ENCODE results near the gene SPATA31E1.

SPATA31E1 gene

DNA sequence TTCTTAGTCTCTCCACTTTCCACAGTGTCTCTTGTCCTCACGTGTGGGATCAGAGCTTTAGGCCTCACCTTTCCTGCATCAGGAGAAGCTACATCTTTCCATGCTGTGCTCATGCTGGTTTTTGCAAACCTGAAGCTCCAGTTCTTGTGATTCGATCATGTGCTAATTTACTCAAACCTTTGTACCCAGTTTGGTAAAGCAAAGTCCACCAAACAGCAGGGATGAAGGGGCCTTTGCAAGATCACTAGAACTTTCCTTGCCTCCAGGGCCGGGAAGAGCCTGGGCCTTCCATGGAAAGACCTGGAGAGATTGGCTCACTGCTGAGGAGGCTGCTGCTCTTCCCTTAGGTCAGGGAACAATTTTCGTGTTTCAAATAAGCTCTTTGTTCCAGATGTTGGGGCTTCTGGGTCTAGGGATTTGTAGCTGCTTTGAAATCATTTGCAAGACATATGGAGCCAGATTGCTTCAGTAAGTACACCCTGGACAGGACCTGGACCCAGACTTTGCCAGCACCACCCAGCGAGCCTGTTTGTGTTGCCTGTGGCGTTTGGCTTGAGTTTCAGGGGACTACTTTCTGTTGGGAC is 18.7 kb upstream of the SPATA31E1 start:
- no peak for DNase-seq (ENCODE audit: low read depth, low spot score)

- no peak for DNase-seq (ENCODE audit: low read depth, low spot score)
Observed at GRCh38 chr9:87864915-87865314, 17.8 kb upstream of the SPATA31E1 start.

DNA sequence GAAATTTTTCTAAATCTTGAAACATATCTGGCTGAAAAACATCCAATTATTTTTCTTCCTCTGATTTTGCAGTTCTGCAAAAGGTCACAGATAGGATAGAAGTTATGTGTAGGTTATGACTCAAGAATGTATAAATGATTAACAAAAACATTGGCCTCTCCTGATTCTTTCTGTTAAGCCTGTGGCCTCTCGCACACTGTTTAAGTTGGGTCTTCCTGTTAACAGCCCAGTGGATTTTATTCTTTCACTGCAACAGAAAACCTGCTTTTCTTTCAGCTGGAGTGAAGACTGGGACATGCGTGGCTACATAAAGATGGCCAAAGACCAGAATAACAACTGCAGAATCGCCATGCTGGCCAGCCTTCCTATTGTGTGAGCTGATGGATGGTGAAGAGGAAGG is 17.1 kb upstream of the SPATA31E1 start:
- DNase-seq (ENCODE audit: low read depth, low spot score), result no peak

DNA sequence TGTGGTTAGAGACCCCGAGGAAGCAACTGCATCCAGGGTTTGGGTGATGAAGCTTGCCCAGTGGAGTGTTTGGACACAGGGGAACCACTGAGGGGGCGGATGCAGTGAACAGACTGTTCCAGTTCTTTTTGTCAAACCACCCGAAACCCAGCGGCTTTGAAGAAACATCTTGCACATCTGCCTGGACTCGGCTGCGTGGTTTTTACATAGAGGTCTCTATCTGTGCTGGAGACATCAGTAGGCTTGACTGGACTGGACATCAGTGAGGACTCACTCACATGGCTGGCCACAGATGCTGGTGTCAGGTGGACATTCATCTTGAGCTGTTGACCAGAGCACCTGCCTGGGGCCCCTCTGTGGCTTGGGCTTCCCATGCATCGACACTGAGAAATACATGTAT is 15.3 kb upstream of the SPATA31E1 start:
- DNase-seq (ENCODE audit: low read depth, low spot score), result no peak

DNA sequence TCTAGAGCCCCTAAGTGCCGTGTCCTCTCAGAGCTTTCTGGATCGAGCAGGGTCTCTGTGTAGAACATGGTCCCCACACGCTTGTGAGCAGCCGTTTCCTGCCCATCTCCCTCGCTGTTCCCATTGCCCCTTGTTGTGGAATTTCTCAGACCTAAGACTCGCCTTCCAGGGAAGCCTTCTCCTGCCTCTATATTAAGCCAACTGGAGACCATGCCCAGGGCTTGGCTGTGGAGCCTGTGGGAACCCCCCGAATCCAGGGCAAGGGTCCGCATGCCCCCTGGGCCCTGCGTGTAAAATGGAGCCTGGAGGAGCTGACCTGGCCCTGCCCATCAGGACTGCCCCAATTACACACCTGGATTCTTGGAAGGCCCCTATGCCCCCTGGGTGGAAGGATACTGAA is 14.5 kb upstream of the SPATA31E1 start:
- DNase-seq (ENCODE audit: low read depth, low spot score), result no peak

DNA sequence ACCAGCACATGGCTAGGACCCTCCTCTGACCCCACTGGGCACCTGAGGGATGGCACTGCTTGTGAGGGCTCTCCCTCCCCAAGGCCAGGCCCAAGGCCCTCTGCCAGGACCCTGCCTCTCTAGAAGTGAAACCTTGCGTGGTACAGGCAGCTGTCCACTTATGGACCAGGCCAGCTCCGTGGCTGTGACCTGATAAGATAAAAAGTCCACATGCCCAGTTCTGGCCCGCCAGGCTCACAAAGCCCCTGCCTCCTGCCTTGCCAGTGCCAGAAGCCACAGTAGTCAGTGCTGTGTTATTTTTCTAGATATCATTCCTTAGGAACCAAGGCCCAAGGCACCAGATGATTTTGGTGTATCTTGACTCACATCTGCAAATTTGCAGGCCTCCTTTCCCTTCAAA is 14.0 kb upstream of the SPATA31E1 start:
- DNase-seq (ENCODE audit: low read depth, low spot score), result no peak

- no peak for DNase-seq (ENCODE audit: low read depth, low spot score)
Observed at GRCh38 chr9:87869082-87869481, 13.6 kb upstream of the SPATA31E1 start.

- no peak for DNase-seq (ENCODE audit: low read depth, low spot score)
Observed at GRCh38 chr9:87871425-87872078, 11.1 kb upstream of the SPATA31E1 start.

- peak; percentile 10 for DNase-seq (ENCODE audit: low read depth, low spot score)
Observed at GRCh38 chr9:87872079-87872624, 10.5 kb upstream of the SPATA31E1 start.

DNA sequence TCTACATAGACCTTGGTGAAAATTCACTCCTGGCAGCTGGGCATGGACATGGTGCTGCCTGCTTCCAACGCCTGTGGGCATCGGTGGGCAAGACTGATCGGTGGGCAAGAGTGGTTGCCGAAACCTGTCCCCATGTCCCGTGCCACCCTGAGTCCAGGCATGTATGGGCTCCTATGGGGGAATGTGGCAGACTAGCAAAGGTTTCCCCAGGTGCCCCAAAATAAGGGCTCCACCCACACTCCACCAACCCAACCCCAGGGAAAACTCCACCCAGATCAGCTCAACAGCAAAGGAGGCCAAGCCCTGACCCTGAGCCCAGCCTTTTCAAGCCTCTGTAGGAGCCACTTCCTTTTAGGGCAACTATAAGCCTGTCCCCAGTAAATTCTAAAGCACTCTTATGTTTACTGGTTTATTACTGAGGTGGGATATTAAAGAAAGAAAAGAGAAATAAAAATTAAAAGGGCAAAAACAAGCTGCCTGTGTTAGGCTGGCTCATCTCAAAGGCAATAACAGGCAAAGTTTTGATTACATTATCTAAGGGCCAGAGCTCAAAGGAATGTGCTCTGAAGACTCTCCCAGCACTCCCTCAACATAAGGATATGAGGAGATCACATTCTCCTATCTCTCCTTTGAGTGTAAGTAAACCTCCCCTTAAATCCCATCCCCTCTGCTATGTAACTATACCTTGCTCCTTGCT is 8.9 kb upstream of the SPATA31E1 start:
- no peak for DNase-seq (ENCODE audit: low read depth, low spot score)

DNA sequence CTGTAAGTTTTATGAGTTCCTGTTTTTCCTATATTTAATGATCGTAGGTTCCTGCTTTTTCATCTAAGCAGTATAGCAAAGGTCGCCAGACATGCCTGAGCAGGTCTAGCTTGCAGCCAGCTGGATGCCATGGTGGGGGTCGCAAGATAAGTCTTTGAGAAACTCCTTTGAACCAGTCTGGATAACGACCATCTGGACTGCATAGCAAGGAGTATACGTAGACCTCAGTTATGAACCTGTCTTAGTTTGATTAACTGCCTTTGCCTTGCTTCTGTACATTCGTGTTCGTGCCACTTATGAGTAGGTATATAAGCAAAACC is 8.4 kb upstream of the SPATA31E1 start:
- DNase-seq (ENCODE audit: low read depth, low spot score), result no peak

DNA sequence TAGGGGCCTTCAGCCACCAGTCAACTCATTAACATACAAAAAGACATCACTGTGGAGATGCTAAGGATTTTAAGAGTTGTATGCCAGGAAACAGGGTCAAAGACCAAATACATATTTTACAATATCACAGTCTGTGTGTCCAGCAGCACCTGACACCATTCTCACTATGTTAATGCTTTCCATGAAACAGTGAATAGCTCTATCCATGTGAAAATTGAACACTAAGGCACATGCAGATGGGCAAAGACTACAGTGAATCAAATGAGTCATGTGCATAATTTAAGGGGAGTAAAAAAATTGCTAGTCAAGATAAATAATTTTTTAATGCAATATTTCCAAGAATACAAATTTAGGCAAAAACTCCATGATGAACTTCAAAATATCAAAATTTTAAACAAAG is 7.6 kb upstream of the SPATA31E1 start:
- no peak for DNase-seq (ENCODE audit: low read depth, low spot score)

- no peak for DNase-seq (ENCODE audit: low read depth, low spot score)
Observed at GRCh38 chr9:87875831-87876545, 6.7 kb upstream of the SPATA31E1 start.

DNA sequence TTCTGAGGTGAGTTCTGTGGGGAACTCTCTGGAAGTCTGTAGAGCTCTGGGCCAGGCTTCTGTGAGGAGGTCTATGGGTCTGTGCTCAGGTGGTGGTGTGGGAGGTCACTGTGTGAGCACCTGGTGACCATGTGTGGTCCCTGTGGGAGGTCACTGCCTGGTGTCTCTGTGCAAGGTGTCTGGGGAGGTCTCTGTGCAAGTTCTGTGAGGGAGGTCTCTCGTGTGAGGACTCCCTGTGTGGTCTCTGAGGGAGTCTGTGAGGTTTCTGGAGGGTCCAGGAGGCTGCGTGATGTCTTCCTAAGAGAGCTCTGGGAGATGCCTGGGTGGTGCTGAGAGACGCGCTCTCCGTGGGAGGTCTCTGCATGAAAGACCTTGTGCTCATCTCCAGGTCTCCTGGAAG is 6.0 kb upstream of the SPATA31E1 start:
- DNase-seq (ENCODE audit: low read depth, low spot score), result no peak

DNA sequence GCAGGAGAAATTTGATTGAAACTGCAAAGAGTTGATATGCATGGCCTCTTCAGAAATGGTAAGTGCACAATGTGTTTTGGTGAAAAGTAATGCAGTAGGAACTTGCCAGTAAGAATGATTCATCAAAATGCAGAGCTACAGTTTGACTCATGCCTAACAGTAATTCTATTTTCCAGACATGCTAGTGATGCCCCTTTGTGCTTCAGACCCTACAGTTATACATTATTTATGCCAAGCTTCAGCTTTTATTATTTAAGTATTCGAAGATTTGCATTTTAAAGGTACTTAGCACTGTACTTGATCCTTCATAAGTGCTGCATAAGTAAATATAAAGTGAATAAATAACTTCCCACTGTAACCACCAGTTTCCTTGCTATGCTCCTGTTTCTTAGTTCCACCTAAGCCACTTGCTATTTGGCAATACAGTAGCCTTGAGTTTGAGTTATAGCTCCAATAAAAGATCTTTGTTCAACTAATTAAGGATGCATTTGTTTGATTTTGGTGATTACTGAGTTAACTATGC is 3.6 kb upstream of the SPATA31E1 start:
- DNase-seq (ENCODE audit: low read depth, low spot score), result no peak

- DNase-seq (ENCODE audit: low read depth, low spot score), result no peak
Observed at GRCh38 chr9:87880116-87880515, 2.6 kb upstream of the SPATA31E1 start.

DNA sequence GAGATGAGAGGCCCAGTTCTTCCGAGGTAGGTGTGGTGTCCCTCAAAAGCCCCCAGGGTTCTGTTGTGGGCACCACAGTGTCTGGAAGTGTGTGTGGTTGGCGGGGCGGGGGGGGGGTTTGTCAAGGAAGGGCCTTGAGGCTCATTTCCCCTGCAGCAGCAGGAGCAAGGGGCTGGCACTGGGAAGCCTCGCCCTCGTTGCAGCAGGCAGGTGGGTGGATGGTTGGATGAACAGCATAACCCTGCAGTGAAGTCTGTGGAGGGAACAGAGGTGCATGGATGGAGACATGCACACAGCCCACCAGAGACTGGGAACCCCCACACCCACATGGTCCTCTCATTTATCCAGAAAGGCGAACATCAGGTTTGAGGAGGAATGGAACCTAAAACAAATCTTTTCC is 2.0 kb upstream of the SPATA31E1 start:
- DNase-seq (ENCODE audit: low read depth, low spot score), result no peak

DNA sequence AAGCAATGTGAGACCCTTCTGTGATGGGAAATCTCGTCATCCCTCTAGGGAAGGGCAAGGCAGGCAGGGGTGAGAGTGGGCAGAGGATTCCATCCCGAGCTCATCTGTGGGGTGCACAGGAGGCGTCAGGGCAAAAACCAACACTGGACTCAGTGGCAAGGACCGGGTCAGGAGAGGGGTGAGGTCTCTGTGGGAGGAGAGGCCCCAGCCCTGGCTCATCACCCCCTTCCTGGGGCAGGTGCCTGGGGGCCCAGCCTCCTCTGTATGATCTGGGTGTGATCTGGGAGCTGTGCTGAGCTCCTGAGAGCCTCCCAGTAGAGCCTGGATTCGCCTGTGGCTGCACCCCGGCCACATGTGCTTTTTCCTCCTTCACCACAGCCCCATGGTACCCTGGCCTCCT is 597 bp downstream of the SPATA31E1 start:
- no peak for DNase-seq (ENCODE audit: low read depth, low spot score)

GRCh38 chr9:87883990-87884389 is 1.3 kb downstream of the SPATA31E1 start:
- DNase-seq (ENCODE audit: low read depth, low spot score), result no peak

DNA sequence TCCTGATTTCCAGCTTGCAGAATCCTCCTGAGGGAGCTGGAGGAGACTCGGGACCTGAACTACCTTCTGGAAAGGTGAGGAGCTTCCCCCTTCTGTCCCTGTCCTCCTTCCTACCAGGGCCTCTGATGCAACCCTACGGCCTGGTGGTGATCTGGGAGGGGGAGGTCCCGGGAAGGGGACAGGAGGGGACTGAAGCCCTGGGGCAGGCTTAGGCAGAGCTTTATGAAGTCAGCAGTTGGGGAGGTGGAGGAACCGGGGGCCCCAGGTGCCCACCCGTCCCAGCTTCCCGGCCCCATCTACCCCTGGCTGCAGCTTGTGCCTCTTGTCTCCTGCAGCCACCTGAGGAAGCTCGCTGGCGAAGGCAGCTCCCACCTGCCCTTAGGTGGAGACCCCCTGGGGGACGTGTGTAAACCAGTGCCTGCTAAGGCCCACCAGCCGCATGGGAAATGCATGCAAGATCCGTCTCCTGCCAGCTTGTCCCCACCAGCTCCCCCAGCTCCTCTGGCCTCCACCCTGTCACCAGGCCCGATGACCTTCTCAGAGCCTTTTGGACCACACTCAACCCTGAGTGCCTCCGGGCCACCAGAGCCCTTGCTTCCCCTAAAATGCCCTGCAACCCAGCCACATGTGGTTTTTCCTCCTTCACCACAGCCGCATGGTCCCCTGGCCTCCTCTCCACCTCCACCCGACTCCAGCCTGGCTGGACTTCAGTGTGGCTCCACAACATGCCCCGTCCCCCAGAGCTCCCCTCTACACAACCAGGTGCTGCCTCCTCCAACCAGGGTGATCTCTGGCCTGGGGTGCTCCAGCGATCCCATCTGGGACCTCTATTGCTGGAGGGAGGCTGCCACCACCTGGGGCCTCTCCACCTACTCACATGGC is 2.1 kb downstream of the SPATA31E1 start:
- DNase-seq (ENCODE audit: low read depth, low spot score), result no peak

DNA sequence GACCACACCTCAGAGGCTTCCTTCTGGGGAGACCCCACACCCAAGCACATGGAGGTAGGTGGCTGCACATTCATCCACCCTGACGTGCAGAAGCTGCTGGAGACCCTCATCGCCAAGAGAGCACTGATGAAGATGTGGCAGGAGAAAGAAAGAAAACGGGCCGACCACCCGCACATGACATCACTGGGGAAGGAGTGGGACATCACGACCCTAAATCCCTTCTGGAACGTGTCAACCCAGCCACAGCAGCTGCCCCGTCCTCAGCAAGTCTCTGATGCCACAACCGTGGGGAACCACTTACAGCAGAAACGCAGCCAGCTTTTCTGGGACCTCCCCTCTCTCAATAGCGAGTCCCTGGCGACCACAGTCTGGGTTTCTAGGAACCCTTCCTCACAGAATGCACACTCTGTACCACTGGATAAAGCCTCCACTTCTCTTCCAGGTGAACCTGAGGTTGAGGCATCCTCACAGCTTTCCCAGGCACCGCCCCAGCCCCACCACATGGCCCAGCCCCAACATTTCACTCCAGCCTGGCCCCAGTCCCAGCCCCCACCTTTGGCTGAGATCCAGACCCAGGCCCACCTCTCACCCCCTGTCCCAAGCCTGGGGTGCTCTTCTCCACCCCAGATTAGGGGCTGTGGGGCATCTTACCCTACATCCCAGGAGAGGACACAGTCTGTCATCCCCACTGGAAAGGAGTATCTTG is 3.0 kb downstream of the SPATA31E1 start:
- no peak for DNase-seq (ENCODE audit: low read depth, low spot score)
